SK-N-MC (cell line): ENCODE measurements around the gene HMGXB3.

Source experiments
- DNase-seq: peaks from one replicate; pipeline ENCODE4 v3.0.0-alpha.2; 2011; ENCODE audit warnings: low read depth, low spot score
- H3K27ac ChIP-seq: fragments of 200-600 bp; sonication (generic); 2 replicates; pipeline ENCODE4 v1.5.1; 2016; ENCODE audit warnings: mixed run types
- H3K36me3 ChIP-seq: fragments of 200-600 bp; sonication (generic); 2 replicates; pipeline ENCODE4 v1.6.1; 2017; ENCODE audit warnings: antibody characterized with exemption, low read length, mixed read lengths; ENCODE audit not compliant: insufficient read depth
- H3K4me3 ChIP-seq: fragments of 200-600 bp; sonication (generic); 2 replicates; pipeline ENCODE4 v1.5.1; 2016
- H3K9ac ChIP-seq: fragments of 200-600 bp; sonication (generic); 2 replicates; pipeline ENCODE4 v1.8.0; 2017; ENCODE audit warnings: mixed run types, mixed read lengths; ENCODE audit not compliant: insufficient read length
- H3K9me3 ChIP-seq: fragments of 200-600 bp; sonication (generic); 2 replicates; pipeline ENCODE4 v1.6.1; 2017; ENCODE audit warnings: low read depth, mild to moderate bottlenecking, antibody characterized with exemption, low read length, moderate library complexity, mixed read lengths
- EZH2 ChIP-seq: fragments of 200-600 bp; sonication (generic); IDR thresholded peaks from one replicate; pipeline ENCODE4 v1.6.1; 2017; ENCODE audit warnings: antibody characterized with exemption
- FOXP2 ChIP-seq: optimal IDR thresholded peaks from 2 replicates; pipeline ENCODE3; 2011; ENCODE audit warnings: mild to moderate bottlenecking, moderate library complexity; ENCODE audit not compliant: insufficient read depth; ENCODE audit errors: extremely low read length, control extremely low read depth
- POLR2AphosphoS5 ChIP-seq: IDR thresholded peaks from 2 replicates; pipeline ENCODE4 v1.6.1; 2012; ENCODE audit warnings: mild to moderate bottlenecking, low read depth, low read length, borderline replicate concordance

Gene HMGXB3

DNA sequence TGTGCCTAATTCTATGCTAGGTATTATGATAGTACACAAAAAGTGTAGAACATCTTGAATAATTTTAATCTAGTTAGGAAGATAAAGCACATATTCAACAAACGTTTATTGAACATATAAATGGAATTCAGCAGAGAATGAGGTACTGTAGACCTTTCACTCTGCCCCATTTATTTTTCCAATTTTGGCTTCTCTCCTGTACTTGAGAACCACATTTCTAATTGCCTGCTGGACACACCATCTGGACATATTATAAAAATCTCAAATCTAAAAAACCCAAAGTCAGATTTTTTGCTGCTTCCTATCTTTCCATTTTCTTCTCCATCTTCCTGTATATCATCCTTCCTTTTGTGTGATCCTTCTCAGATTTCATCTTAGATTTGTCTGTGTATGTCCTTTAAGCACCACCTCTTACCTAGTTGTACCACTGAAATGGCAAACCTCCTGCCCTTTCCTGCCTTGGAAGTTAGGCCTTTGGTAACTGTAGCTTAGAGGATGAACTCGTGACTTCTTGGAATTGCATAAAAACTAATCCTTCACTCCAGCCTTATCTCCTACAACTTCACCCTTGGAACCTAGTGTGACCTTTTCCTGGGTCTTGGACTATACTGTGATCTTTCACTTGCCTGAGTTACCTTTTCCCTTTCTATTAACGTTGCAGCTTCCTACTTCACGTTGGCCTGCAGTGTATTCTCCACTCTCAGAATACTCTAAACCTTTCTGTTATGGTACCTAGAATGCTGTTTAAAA, 31.2 kb upstream of the HMGXB3 start:
- Histone ChIP-seq H3K27ac (no peak overlapping the region), H3K9me3 (no peaks in the 10 kb centered on the region), H3K9ac (no peak overlapping the region), H3K36me3 (no peaks in the 10 kb centered on the region), H3K4me3 (no peak overlapping the region)
- TF ChIP-seq FOXP2 (no peak), EZH2 (no peak), POLR2AphosphoS5 (no peak)
- DNase-seq: no peak

DNA sequence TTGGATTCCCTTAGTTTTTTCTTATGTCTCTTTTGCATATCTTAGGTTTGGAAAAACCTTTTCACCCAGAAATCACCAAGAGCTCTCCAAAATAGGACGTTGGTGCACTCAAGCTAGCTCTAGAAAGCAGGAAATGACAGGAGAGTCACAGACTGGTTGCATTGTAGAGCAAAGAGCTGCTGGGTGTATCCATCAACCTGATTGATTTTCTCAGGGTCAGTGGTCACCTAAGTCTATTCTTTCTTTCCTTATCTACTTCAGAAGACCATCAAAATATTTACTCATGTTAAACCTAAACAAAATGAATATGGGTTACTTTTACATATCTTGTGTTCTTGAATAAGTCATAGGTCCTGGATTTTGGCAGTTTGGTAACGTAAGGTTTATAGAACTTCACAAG, 25.1 kb upstream of the HMGXB3 start:
- no peak for DNase-seq
- H3K27ac ChIP-seq: no peak overlapping the region
- H3K4me3 ChIP-seq: no peak overlapping the region
- no peaks in the 10 kb centered on the region for H3K9me3 ChIP-seq
- H3K36me3 ChIP-seq: no peaks in the 10 kb centered on the region; the same call in 1 of the 2 replicates
- TF ChIP-seq POLR2AphosphoS5 (no peak), EZH2 (no peak), FOXP2 (no peak)
- no peak overlapping the region for H3K9ac ChIP-seq

- no peak overlapping the region for H3K27ac ChIP-seq
- DNase-seq: no peak
- no peaks in the 10 kb centered on the region; the same call in 1 of the 2 replicates for H3K36me3 ChIP-seq
- no peaks in the 10 kb centered on the region for H3K9me3 ChIP-seq
- no peak overlapping the region for H3K9ac ChIP-seq
- no peak overlapping the region for H3K4me3 ChIP-seq
- TF ChIP-seq FOXP2 (no peak), POLR2AphosphoS5 (no peak)
These were observed 20.6 kb upstream of the HMGXB3 start for GRCh38 chr5:149979896-149980295.

DNA sequence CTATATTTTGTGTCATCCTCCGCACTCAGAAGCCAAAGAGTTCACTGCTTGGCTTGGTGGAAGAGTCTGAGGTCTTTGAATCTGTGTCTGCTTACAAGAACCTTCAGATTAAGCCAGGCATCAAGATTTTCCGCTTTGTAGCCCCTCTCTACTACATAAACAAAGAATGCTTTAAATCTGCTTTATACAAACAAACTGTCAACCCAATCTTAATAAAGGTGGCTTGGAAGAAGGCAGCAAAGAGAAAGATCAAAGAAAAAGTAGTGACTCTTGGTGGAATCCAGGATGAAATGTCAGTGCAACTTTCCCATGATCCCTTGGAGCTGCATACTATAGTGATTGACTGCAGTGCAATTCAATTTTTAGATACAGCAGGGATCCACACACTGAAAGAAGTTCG, 19.3 kb upstream of the HMGXB3 start:
- Histone ChIP-seq H3K27ac (no peak overlapping the region), H3K9me3 (no peaks in the 10 kb centered on the region), H3K36me3 (no peaks in the 10 kb centered on the region; the same call in 1 of the 2 replicates), H3K9ac (no peak overlapping the region), H3K4me3 (no peak overlapping the region)
- TF ChIP-seq FOXP2 (no peak), POLR2AphosphoS5 (no peak), EZH2 (no peak)
- no peak for DNase-seq

GRCh38 chr5:149982505-149982904, 18.0 kb upstream of the HMGXB3 start:
- no peak overlapping the region for H3K27ac ChIP-seq
- no peak overlapping the region for H3K4me3 ChIP-seq
- H3K9ac ChIP-seq: no peak overlapping the region
- no peaks in the 10 kb centered on the region; the same call in 1 of the 2 replicates for H3K36me3 ChIP-seq
- H3K9me3 ChIP-seq: no peaks in the 10 kb centered on the region
- no peak for DNase-seq
- no peak for TF ChIP-seq POLR2AphosphoS5
- no peak for TF ChIP-seq FOXP2

DNA sequence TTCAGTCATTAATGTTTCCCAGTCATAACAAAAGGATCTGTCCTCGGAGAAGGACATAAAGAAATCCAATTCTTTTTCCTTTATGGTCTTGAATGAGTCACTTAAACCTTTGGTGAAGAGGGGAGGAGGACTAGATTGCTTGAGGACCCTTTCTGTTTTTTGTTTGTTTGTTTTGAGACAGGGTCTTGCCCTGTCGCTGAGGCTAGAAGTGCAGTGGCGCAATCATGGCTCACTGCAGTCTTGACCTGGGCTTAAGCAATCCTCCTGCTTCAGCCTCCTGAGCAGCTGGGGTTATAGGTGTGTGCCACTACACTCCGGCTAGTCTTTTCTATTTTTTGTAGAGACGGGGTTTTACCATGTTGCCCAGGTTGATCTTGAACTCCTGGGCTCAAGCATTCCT, 12.4 kb upstream of the HMGXB3 start:
- no peak overlapping the region for H3K9ac ChIP-seq
- no peak overlapping the region for H3K27ac ChIP-seq
- H3K4me3 ChIP-seq: no peak overlapping the region
- H3K9me3 ChIP-seq: no peaks in the 10 kb centered on the region
- no peaks in the 10 kb centered on the region for H3K36me3 ChIP-seq
- TF ChIP-seq EZH2 (no peak), POLR2AphosphoS5 (no peak), FOXP2 (no peak)
- DNase-seq: no peak

DNA sequence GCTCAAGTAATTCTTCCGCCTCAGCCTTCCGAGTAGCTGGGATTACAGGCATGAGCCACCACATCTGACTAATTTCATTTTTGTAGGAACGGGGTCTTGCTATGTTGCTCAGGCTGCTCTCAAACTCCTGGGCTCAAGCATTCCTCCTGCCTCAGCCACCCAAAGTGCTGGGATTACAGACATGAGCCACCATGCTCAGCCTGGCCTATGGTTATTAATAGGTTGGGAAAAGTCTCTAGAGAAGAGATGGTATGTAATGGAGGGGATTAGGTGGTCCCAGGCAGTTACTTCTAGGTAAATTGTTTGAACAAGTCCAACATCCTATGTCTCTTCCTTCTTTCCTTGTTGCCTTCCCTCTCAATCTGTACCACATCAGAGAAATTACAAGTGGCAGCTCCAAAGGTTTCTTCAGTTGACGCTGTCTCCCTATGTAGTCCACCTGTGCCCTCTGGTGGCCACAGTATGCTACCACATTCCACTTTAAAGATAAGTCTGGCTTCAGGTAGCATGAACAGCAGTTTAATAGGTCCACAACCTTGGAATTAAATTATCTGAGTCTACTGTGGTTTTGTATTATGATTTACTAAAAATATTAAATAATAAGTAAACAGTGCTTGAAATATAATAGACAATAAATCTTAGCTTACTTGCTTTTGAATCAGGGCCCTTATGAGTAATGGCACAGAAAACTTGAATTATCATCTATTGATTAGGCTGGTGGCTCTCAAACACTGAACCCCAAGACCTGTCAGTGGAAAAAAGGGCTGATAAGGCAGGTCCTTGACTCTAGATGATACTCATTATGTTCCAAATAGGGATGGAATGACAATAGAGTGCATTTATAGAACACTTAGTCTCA, 9.8 kb upstream of the HMGXB3 start:
- H3K27ac ChIP-seq: no peak overlapping the region
- H3K4me3 ChIP-seq: no peak overlapping the region
- H3K9ac ChIP-seq: no peak overlapping the region
- no peaks in the 10 kb centered on the region; the same call in 1 of the 2 replicates for H3K36me3 ChIP-seq
- TF ChIP-seq EZH2 (no peak), FOXP2 (no peak), POLR2AphosphoS5 (no peak)
- H3K9me3 ChIP-seq: no peaks in the 10 kb centered on the region
- DNase-seq: peak; percentile 51

GRCh38 chr5:149993471-149993870, 7.1 kb upstream of the HMGXB3 start:
- no peak overlapping the region for H3K9ac ChIP-seq
- TF ChIP-seq POLR2AphosphoS5: no peak
- TF ChIP-seq EZH2: no peak
- TF ChIP-seq FOXP2: no peak

More at GRCh38 chr5:149993471-149993870, 7.1 kb upstream of the HMGXB3 start:
- Histone ChIP-seq H3K4me3 (no peak overlapping the region), H3K27ac (no peak overlapping the region), H3K36me3 (no peaks in the 10 kb centered on the region; the same call in 1 of the 2 replicates), H3K9me3 (no peaks in the 10 kb centered on the region)
- DNase-seq: no peak
